HepG2 (cell line): ENCODE results near the gene TGM1. TPM values are rescaled to one million over a fixed set of nuclear protein-coding genes. Genes with fewer than 3 reads are reported as not detected.

Source experiments
- MTA1 ChIP-seq: sonication (generic); formaldehyde crosslinking; IDR thresholded peaks from 2 replicates; pipeline ENCODE4 v1.4.0; 2020; ENCODE audit warnings: missing genetic modification reagents, mild to moderate bottlenecking, borderline replicate concordance
- MTF1 ChIP-seq: sonication (generic); formaldehyde crosslinking; IDR thresholded peaks from 2 replicates; pipeline ENCODE4 v1.5.0; 2020; ENCODE audit warnings: missing genetic modification reagents
- SSRP1 ChIP-seq: IDR thresholded peaks from 2 replicates; pipeline ENCODE4 v1.6.1; 2016; ENCODE audit warnings: control low read depth
- ZNF260 ChIP-seq: sonication (generic); formaldehyde crosslinking; IDR thresholded peaks from 2 replicates; pipeline ENCODE4 v1.4.0; 2020; ENCODE audit warnings: missing genetic modification reagents, low read depth, mild to moderate bottlenecking, borderline replicate concordance
- ZNF282 ChIP-seq: fragments of 450-650 bp; IDR thresholded peaks from 2 replicates; pipeline ENCODE4 v1.6.1; 2018; ENCODE audit not compliant: partially characterized antibody
- polyA plus RNA-seq, 8 experiments: library from polyadenylated mRNA; depleted of rRNA in 3 of 8; stranded (reverse) in 7 of 8; unstranded in 1 of 8; fragments of >200 nt; fragmentation: Illumina TruSeq in 4 of 8; extraction: Trizol in 4 of 8; gene quantifications; 2 replicates each; pipeline versions ENCODE4 v1.2.1 to v1.2.3, GENCODE V29; 2011 to 2016; ENCODE audit warnings: low read depth in 4 of 8, missing spikeins in 1 of 8, mixed read lengths in 1 of 8; ENCODE audit not compliant: insufficient read depth in 1 of 8
- total RNA-seq, 5 experiments: library from RNA; depleted of rRNA; stranded (reverse); fragments of >200 nt; fragmentation: Illumina TruSeq; extraction: Trizol; gene quantifications; 2 replicates each; pipeline ENCODE4 v1.2.3, GENCODE V29; 2016; ENCODE audit warnings: low read depth in 1 of 5
- TF ChIP-seq, protein P1 (sequence below): IDR thresholded peaks from 2 replicates; pipeline ENCODE4 v1.6.1; 2016
- TF ChIP-seq, protein P2 (sequence below): sonication (generic); formaldehyde crosslinking; IDR thresholded peaks from 2 replicates; pipeline ENCODE4 v1.5.1; 2020; ENCODE audit warnings: missing genetic modification reagents, mild to moderate bottlenecking, borderline replicate concordance
- TF ChIP-seq, protein P3 (sequence below): sonication (generic); formaldehyde crosslinking; IDR thresholded peaks from 2 replicates; pipeline ENCODE4 v1.4.0; 2020; ENCODE audit warnings: missing genetic modification reagents, borderline replicate concordance
- TF ChIP-seq, protein P4 (sequence below): sonication (generic); formaldehyde crosslinking; IDR thresholded peaks from 2 replicates; pipeline ENCODE4 v1.4.0; 2020; ENCODE audit warnings: missing genetic modification reagents
- TF ChIP-seq, protein P5 (sequence below): sonication (generic); formaldehyde crosslinking; IDR thresholded peaks from 2 replicates; pipeline ENCODE4 v1.4.0; 2020; ENCODE audit warnings: mild to moderate bottlenecking, missing genetic modification reagents, borderline replicate concordance
- TF ChIP-seq, protein P6 (sequence below): sonication (generic); formaldehyde crosslinking; IDR thresholded peaks from 2 replicates; pipeline ENCODE4 v1.8.1; 2023; ENCODE audit warnings: mild to moderate bottlenecking, missing genetic modification reagents
- TF ChIP-seq, protein P7 (sequence below): IDR thresholded peaks from 2 replicates; pipeline ENCODE4 v1.6.1; 2016; ENCODE audit warnings: missing biosample characterization, missing genetic modification reagents, low read depth
- TF ChIP-seq, protein P8 (sequence below): IDR thresholded peaks from 2 replicates; pipeline ENCODE4 v1.6.1; 2016; ENCODE audit warnings: low read depth, control low read depth

The TGM1 gene
- total and polyA plus RNA-seq, 2 of the 13 experiments (the other 11 are each of a cell fraction or from before 2014, with no cell fraction given) = 3.2 to 10.6 TPM

DNA sequence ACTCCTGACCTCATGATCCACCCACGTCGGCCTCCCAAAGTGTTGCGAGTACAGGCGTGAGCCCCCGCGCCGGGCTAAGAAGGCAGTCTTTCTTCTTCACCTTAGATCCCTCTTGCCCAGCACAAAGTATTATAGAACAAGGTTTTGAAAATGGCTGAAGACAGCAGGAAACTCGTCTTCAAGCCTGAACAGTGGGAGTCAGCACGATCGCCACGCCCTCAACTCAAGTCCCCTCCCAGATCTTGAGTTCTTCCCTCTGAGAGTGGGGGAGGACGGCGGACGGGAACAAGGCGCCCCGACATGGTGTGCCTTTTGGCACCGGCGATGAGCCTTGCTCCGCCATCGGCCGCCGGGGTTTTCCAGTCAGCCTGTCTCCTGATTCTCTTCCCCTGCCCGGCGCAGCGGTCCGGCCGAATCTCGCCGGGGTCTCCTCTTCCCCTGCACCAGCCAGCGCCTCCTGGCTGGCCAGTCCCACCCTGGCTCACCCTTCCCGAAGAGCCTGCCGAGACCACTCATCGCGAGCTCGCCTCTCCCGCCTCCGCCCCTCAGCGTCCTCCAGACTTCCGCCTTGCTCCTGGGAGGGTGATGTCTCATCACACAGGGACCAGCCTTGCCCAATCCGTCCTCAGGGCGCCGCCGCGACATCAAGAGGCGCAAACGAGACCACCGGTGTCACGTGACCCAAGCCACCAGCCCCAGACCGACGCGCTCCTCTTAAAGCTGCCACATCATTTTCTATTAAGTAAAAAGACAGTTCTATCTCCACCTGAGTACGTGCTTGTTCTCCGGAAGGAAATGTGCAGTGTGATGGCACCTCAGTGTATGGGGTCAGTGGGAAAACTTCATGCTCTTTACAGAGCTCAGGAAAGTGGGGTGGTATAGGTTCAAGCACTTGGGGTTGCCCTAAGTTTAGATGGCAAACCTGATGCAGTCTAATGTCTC is 49.8 kb downstream of the TGM1 start, which contains the start of gene CHMP4A (continued):
- TF ChIP-seq, protein P1, sequence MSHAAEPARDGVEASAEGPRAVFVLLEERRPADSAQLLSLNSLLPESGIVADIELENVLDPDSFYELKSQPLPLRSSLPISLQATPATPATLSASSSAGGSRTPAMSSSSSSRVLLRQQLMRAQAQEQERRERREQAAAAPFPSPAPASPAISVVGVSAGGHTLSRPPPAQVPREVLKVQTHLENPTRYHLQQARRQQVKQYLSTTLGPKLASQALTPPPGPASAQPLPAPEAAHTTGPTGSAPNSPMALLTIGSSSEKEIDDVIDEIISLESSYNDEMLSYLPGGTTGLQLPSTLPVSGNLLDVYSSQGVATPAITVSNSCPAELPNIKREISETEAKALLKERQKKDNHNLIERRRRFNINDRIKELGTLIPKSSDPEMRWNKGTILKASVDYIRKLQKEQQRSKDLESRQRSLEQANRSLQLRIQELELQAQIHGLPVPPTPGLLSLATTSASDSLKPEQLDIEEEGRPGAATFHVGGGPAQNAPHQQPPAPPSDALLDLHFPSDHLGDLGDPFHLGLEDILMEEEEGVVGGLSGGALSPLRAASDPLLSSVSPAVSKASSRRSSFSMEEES (CRISPR knock-in tag) = peak; percentile 99
- TF ChIP-seq SSRP1 = peak; percentile 21; the same call in 1 of the 2 replicates
- TF ChIP-seq, protein P2, sequence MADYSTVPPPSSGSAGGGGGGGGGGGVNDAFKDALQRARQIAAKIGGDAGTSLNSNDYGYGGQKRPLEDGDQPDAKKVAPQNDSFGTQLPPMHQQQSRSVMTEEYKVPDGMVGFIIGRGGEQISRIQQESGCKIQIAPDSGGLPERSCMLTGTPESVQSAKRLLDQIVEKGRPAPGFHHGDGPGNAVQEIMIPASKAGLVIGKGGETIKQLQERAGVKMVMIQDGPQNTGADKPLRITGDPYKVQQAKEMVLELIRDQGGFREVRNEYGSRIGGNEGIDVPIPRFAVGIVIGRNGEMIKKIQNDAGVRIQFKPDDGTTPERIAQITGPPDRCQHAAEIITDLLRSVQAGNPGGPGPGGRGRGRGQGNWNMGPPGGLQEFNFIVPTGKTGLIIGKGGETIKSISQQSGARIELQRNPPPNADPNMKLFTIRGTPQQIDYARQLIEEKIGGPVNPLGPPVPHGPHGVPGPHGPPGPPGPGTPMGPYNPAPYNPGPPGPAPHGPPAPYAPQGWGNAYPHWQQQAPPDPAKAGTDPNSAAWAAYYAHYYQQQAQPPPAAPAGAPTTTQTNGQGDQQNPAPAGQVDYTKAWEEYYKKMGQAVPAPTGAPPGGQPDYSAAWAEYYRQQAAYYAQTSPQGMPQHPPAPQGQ (CRISPR knock-in tag) = peak; percentile 100; the same call in 1 of the 2 replicates
- TF ChIP-seq, protein P3, sequence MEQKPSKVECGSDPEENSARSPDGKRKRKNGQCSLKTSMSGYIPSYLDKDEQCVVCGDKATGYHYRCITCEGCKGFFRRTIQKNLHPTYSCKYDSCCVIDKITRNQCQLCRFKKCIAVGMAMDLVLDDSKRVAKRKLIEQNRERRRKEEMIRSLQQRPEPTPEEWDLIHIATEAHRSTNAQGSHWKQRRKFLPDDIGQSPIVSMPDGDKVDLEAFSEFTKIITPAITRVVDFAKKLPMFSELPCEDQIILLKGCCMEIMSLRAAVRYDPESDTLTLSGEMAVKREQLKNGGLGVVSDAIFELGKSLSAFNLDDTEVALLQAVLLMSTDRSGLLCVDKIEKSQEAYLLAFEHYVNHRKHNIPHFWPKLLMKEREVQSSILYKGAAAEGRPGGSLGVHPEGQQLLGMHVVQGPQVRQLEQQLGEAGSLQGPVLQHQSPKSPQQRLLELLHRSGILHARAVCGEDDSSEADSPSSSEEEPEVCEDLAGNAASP (CRISPR knock-in tag) = peak; percentile 81
- no peak for TF ChIP-seq MTF1 (CRISPR knock-in tag)
- TF ChIP-seq ZNF260 (CRISPR knock-in tag) = 0 out of 2 replicates have a peak, but pooled peaks have one; percentile 97
- TF ChIP-seq, protein P4, sequence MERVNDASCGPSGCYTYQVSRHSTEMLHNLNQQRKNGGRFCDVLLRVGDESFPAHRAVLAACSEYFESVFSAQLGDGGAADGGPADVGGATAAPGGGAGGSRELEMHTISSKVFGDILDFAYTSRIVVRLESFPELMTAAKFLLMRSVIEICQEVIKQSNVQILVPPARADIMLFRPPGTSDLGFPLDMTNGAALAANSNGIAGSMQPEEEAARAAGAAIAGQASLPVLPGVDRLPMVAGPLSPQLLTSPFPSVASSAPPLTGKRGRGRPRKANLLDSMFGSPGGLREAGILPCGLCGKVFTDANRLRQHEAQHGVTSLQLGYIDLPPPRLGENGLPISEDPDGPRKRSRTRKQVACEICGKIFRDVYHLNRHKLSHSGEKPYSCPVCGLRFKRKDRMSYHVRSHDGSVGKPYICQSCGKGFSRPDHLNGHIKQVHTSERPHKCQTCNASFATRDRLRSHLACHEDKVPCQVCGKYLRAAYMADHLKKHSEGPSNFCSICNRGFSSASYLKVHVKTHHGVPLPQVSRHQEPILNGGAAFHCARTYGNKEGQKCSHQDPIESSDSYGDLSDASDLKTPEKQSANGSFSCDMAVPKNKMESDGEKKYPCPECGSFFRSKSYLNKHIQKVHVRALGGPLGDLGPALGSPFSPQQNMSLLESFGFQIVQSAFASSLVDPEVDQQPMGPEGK = peak; percentile 68
- TF ChIP-seq, protein P5, sequence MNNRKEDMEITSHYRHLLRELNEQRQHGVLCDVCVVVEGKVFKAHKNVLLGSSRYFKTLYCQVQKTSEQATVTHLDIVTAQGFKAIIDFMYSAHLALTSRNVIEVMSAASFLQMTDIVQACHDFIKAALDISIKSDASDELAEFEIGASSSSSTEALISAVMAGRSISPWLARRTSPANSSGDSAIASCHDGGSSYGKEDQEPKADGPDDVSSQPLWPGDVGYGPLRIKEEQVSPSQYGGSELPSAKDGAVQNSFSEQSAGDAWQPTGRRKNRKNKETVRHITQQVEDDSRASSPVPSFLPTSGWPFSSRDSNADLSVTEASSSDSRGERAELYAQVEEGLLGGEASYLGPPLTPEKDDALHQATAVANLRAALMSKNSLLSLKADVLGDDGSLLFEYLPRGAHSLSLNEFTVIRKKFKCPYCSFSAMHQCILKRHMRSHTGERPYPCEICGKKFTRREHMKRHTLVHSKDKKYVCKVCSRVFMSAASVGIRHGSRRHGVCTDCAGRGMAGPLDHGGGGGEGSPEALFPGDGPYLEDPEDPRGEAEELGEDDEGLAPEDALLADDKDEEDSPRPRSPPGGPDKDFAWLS (CRISPR knock-in tag) = peak; percentile 72; the same call in 1 of the 2 replicates
- TF ChIP-seq, protein P6, sequence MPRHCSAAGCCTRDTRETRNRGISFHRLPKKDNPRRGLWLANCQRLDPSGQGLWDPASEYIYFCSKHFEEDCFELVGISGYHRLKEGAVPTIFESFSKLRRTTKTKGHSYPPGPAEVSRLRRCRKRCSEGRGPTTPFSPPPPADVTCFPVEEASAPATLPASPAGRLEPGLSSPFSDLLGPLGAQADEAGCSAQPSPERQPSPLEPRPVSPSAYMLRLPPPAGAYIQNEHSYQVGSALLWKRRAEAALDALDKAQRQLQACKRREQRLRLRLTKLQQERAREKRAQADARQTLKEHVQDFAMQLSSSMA = peak; percentile 92
- TF ChIP-seq, protein P7, sequence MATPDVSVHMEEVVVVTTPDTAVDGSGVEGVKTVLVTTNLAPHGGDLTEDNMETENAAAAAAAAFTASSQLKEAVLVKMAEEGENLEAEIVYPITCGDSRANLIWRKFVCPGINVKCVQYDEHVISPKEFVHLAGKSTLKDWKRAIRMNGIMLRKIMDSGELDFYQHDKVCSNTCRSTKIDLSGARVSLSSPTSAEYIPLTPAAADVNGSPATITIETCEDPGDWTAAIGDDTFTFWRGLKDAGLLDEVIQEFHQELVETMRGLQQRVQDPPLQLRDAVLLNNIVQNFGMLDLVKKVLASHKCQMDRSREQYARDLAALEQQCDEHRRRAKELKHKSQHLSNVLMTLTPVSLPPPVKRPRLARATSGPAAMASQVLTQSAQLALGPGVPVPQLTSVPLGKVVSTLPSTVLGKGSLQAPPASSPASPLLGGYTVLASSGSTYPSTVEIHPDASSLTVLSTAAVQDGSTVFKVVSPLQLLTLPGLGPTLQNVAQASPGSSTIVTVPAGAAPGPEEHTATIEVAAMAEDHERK (CRISPR knock-in tag) = peak; percentile 61
- peak; percentile 99 for TF ChIP-seq MTA1 (CRISPR knock-in tag)
- TF ChIP-seq, protein P8, sequence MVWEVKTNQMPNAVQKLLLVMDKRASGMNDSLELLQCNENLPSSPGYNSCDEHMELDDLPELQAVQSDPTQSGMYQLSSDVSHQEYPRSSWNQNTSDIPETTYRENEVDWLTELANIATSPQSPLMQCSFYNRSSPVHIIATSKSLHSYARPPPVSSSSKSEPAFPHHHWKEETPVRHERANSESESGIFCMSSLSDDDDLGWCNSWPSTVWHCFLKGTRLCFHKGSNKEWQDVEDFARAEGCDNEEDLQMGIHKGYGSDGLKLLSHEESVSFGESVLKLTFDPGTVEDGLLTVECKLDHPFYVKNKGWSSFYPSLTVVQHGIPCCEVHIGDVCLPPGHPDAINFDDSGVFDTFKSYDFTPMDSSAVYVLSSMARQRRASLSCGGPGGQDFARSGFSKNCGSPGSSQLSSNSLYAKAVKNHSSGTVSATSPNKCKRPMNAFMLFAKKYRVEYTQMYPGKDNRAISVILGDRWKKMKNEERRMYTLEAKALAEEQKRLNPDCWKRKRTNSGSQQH (CRISPR knock-in tag) = peak; percentile 99
- TF ChIP-seq ZNF282 = no peak
